DOHH2 (cell line): Measurements from ENCODE around the gene MMP21.

Experiments used
- H3F3A ChIP-seq: fragments of 200-600 bp; sonication (generic), shearing (Covaris generic); 2 replicates; pipeline ENCODE4 v1.6.0; 2016; ENCODE audit warnings: antibody characterized with exemption, mild to moderate bottlenecking; ENCODE audit not compliant: control insufficient read depth, insufficient read depth
- H3K27ac ChIP-seq: fragments of 200-600 bp; sonication (generic); 2 replicates; pipeline ENCODE4 v1.5.1; 2014; ENCODE audit warnings: low read depth, mild to moderate bottlenecking, low read length, moderate library complexity
- H3K27me3 ChIP-seq: fragments of 200-600 bp; sonication (generic); 2 replicates; pipeline ENCODE4 v1.6.1; 2014; ENCODE audit warnings: mild to moderate bottlenecking, low read length, mixed read lengths; ENCODE audit not compliant: control insufficient read depth
- H3K36me3 ChIP-seq: fragments of 200-600 bp; sonication (generic); 2 replicates; pipeline ENCODE4 v1.6.1; 2014; ENCODE audit warnings: mild to moderate bottlenecking, low read length, moderate library complexity, mixed read lengths; ENCODE audit not compliant: control insufficient read depth
- H3K4me1 ChIP-seq: fragments of 200-600 bp; sonication (generic); 2 replicates; pipeline ENCODE4 v1.6.1; 2014; ENCODE audit warnings: mild to moderate bottlenecking, low read length, mixed read lengths; ENCODE audit not compliant: control insufficient read depth
- H3K4me2 ChIP-seq: fragments of 200-600 bp; sonication (generic); 2 replicates; pipeline ENCODE4 v1.6.0; 2014; ENCODE audit warnings: mild to moderate bottlenecking, low read length, moderate library complexity
- H3K4me3 ChIP-seq: fragments of 200-600 bp; sonication (generic); 2 replicates; pipeline ENCODE4 v1.5.1; 2014; ENCODE audit warnings: mild to moderate bottlenecking, low read length, mixed read lengths
- H3K79me2 ChIP-seq: fragments of 200-600 bp; sonication (generic); 2 replicates; pipeline ENCODE4 v1.6.1; 2014; ENCODE audit warnings: mild to moderate bottlenecking, low read length, mixed read lengths; ENCODE audit not compliant: control insufficient read depth
- H3K9me2 ChIP-seq: fragments of 200-600 bp; sonication (generic); replicated peaks from 2 replicates; pipeline ENCODE4 v1.6.1; 2014; ENCODE audit warnings: mild to moderate bottlenecking, low read length, mixed read lengths; ENCODE audit not compliant: control insufficient read depth
- H3K9me3 ChIP-seq: fragments of 200-600 bp; sonication (generic); 2 replicates; pipeline ENCODE4 v1.6.1; 2014; ENCODE audit warnings: antibody characterized with exemption, low read length, mixed read lengths; ENCODE audit not compliant: control insufficient read depth, insufficient read depth
- H4K20me1 ChIP-seq: fragments of 200-600 bp; sonication (generic); 2 replicates; pipeline ENCODE4 v1.6.0; 2014; ENCODE audit warnings: low read depth, mild to moderate bottlenecking, antibody characterized with exemption, low read length, moderate library complexity; ENCODE audit not compliant: control insufficient read depth, insufficient read depth
- CTCF ChIP-seq: fragments of 200-600 bp; sonication (generic); IDR thresholded peaks from one replicate; pipeline ENCODE4 v1.5.1; 2014; ENCODE audit warnings: antibody characterized with exemption, mild to moderate bottlenecking, low read depth, low read length; ENCODE audit not compliant: poor library complexity, severe bottlenecking
- EZH2phosphoT487 ChIP-seq: fragments of 200-600 bp; sonication (generic); IDR thresholded peaks from 2 replicates; pipeline ENCODE4 v1.6.1; 2017; ENCODE audit warnings: borderline replicate concordance, mild to moderate bottlenecking, antibody characterized with exemption, low read length, moderate library complexity, mixed read lengths

Gene MMP21

GRCh38 chr10:125782054-125782453, 6.4 kb upstream of the MMP21 start:
- H3K4me2 ChIP-seq, result no peak overlapping the region
- H3F3A ChIP-seq, result no peaks in the 10 kb centered on the region
- no peak overlapping the region for H3K27ac ChIP-seq
- H3K4me3 ChIP-seq, result no peak overlapping the region
- TF ChIP-seq EZH2phosphoT487 (no peak), CTCF (no peak)
- no peaks in the 10 kb centered on the region for H3K9me3 ChIP-seq
- H3K79me2 ChIP-seq, result no peaks in the 10 kb centered on the region
- H3K9me2 ChIP-seq, result no peaks in the 10 kb centered on the region
- no peaks in the 10 kb centered on the region for H3K36me3 ChIP-seq
- no peaks in the 10 kb centered on the region for H3K27me3 ChIP-seq
- peaks cover 5% of the 10 kb centered on the region; the same call in 1 of the 2 replicates for H3K4me1 ChIP-seq
- H4K20me1 ChIP-seq, result no peaks in the 10 kb centered on the region

- Histone ChIP-seq H3K27me3 (no peaks in the 10 kb centered on the region), H3K4me1 (peaks cover 5% of the 10 kb centered on the region; the same call in 1 of the 2 replicates), H3K36me3 (no peaks in the 10 kb centered on the region), H4K20me1 (no peaks in the 10 kb centered on the region), H3K4me3 (no peak overlapping the region), H3F3A (no peaks in the 10 kb centered on the region), H3K79me2 (no peaks in the 10 kb centered on the region), H3K4me2 (no peak overlapping the region), H3K9me2 (no peaks in the 10 kb centered on the region), H3K27ac (no peak overlapping the region), H3K9me3 (no peaks in the 10 kb centered on the region)
- TF ChIP-seq EZH2phosphoT487 (no peak), CTCF (no peak)
These were observed 5.8 kb upstream of the MMP21 start for GRCh38 chr10:125781374-125781773.

GRCh38 chr10:125779403-125780327, 4.0 kb upstream of the MMP21 start:
- Histone ChIP-seq H3K4me2 (no peak overlapping the region), H3K79me2 (no peaks in the 10 kb centered on the region), H3K4me3 (no peak overlapping the region), H3K4me1 (peaks cover 5% of the 10 kb centered on the region; the same call in 1 of the 2 replicates), H3F3A (no peaks in the 10 kb centered on the region), H3K9me3 (no peaks in the 10 kb centered on the region), H4K20me1 (no peaks in the 10 kb centered on the region), H3K36me3 (no peaks in the 10 kb centered on the region), H3K9me2 (no peaks in the 10 kb centered on the region), H3K27me3 (no peaks in the 10 kb centered on the region), H3K27ac (no peak overlapping the region)
- TF ChIP-seq EZH2phosphoT487 (no peak), CTCF (no peak)
